Peyer's patch (tissue), 4 donors: ENCODE data around the gene OR1S1.

Experiments used
- POLR2A ChIP-seq, 2 donors: fragments of 450-650 bp; IDR thresholded peaks; one replicate each; pipeline ENCODE4 v1.5.1; 2017; ENCODE audit warnings: antibody characterized with exemption in 2 of 2, mild to moderate bottlenecking in 2 of 2, moderate library complexity in 2 of 2
- TF ChIP-seq, protein P1 (sequence below), 6 experiments: fragments of 450-650 bp in 4 of 6; fragments of 200-600 bp in 2 of 6; sonication (generic) in 1 of 6; IDR thresholded peaks; one replicate each; pipeline ENCODE4 v1.5.1; 2017 to 2019; ENCODE audit warnings: antibody characterized with exemption in 6 of 6, mild to moderate bottlenecking in 3 of 6, moderate library complexity in 1 of 6

DNA sequence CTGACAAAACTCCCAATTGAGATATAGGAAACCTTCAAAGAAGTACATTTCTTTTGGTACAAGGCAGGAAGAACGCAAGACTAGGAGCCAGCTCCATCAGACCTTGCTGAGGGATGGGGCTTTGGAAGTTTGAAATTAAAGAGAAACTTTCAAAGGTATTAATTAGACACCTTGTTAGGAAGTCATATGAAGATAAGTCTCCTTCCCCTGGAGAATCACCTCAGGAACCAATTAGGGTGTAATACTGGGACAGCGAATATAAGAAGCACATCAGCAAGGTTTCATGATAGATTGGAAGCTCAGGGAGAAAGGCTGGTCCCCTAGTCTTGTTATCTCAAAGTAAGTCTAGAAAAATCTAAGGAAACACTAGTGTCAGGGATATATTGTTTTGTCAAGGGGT, 23.8 kb upstream of the OR1S1 start, which contains the start of gene OR9Q2:
- TF ChIP-seq, protein P1, sequence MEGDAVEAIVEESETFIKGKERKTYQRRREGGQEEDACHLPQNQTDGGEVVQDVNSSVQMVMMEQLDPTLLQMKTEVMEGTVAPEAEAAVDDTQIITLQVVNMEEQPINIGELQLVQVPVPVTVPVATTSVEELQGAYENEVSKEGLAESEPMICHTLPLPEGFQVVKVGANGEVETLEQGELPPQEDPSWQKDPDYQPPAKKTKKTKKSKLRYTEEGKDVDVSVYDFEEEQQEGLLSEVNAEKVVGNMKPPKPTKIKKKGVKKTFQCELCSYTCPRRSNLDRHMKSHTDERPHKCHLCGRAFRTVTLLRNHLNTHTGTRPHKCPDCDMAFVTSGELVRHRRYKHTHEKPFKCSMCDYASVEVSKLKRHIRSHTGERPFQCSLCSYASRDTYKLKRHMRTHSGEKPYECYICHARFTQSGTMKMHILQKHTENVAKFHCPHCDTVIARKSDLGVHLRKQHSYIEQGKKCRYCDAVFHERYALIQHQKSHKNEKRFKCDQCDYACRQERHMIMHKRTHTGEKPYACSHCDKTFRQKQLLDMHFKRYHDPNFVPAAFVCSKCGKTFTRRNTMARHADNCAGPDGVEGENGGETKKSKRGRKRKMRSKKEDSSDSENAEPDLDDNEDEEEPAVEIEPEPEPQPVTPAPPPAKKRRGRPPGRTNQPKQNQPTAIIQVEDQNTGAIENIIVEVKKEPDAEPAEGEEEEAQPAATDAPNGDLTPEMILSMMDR (IDR thresholded peaks at IDR 0.05) = no peak
- TF ChIP-seq POLR2A (IDR thresholded peaks at IDR 0.05) = no peak
